IMR-90 (cell line): ENCODE results near the gene SCYL3. TPM values are rescaled to one million over a fixed set of nuclear protein-coding genes. Genes with fewer than 3 reads are reported as not detected.

Experiments used
- ATAC-seq: fragments of 200-7000 bp; cut with Tn5 transposase; 2 replicates; pipeline ENCODE4 v1.9.1; 2020; ENCODE audit warnings: low read depth, mild to moderate bottlenecking, moderate library complexity
- BruUV-seq: library from RNA; stranded (reverse); fragments of 400-500 nt; replicated peaks from 2 replicates; lab custom pipeline; 2021; lab: Mats Ljungman, UMichigan
- CTCF ChIA-PET: fragments of 300-600 bp; formaldehyde crosslinking; extraction: SDS; loops from one replicate; lab custom pipeline; 2021; ENCODE audit warnings: antibody characterized with exemption; lab: Yijun Ruan, JAX
- POLR2A ChIA-PET: fragments of 300-600 bp; sonication (Branson Sonifier 250); formaldehyde crosslinking; loops from one replicate; lab custom pipeline; 2022; ENCODE audit warnings: antibody characterized with exemption; ENCODE audit not compliant: unreplicated experiment; lab: Charles Lee
- DNase-seq: peaks from one replicate; pipeline ENCODE4 v3.0.0; 2013
- H2AFZ ChIP-seq: replicated peaks from 2 replicates; pipeline ENCODE3; 2013; ENCODE audit warnings: low read length, mild to moderate bottlenecking; ENCODE audit not compliant: poor library complexity
- H2AK5ac ChIP-seq: 2 replicates; pipeline ENCODE4 v1.6.1; 2013; ENCODE audit warnings: low read depth, low read length, inconsistent platforms
- H2AK9ac ChIP-seq: replicated peaks from 2 replicates; pipeline ENCODE3; 2013; ENCODE audit warnings: mild to moderate bottlenecking, low read depth, low read length, moderate library complexity; ENCODE audit not compliant: poor library complexity
- H2BK120ac ChIP-seq: 2 replicates; pipeline ENCODE4 v1.6.1; 2013; ENCODE audit warnings: low read depth, low read length, inconsistent platforms
- H2BK15ac ChIP-seq: 3 replicates; pipeline ENCODE4 v1.6.1; 2013; ENCODE audit warnings: low read depth, low read length, inconsistent platforms
- H2BK20ac ChIP-seq: 2 replicates; pipeline ENCODE4 v1.6.1; 2013; ENCODE audit warnings: low read depth, mild to moderate bottlenecking, inconsistent platforms, low read length, moderate library complexity
- H2BK5ac ChIP-seq: 2 replicates; pipeline ENCODE4 v1.6.1; 2013; ENCODE audit warnings: mild to moderate bottlenecking, low read depth, low read length, inconsistent platforms; ENCODE audit not compliant: poor library complexity, severe bottlenecking
- H3K14ac ChIP-seq: replicated peaks from 2 replicates; pipeline ENCODE4 v1.6.1; 2013; ENCODE audit warnings: low read depth, low read length, inconsistent platforms
- H3K18ac ChIP-seq: 2 replicates; pipeline ENCODE4 v1.6.1; 2013; ENCODE audit warnings: low read depth, low read length, control low read depth
- H3K23ac ChIP-seq: 2 replicates; pipeline ENCODE4 v1.6.1; 2013; ENCODE audit warnings: low read depth, low read length, inconsistent platforms
- H3K27ac ChIP-seq: 2 replicates; pipeline ENCODE4 v1.5.1; 2013; ENCODE audit warnings: mild to moderate bottlenecking, control low read depth, low read length; ENCODE audit not compliant: insufficient read depth
- H3K27me3 ChIP-seq: 2 replicates; pipeline ENCODE4 v1.6.1; 2013; ENCODE audit warnings: low read length; ENCODE audit not compliant: control insufficient read depth, insufficient read depth
- H3K36me3 ChIP-seq: 2 replicates; pipeline ENCODE4 v1.6.1; 2013; ENCODE audit warnings: low read length, mixed read lengths; ENCODE audit not compliant: control insufficient read depth, insufficient read depth
- H3K4ac ChIP-seq: 2 replicates; pipeline ENCODE4 v1.6.1; 2013; ENCODE audit warnings: low read depth, low read length, inconsistent platforms
- H3K4me1 ChIP-seq: 2 replicates; pipeline ENCODE4 v1.6.1; 2013; ENCODE audit warnings: low read length, mixed read lengths; ENCODE audit not compliant: control insufficient read depth, insufficient read depth
- H3K4me2 ChIP-seq: 2 replicates; pipeline ENCODE4 v1.6.1; 2013; ENCODE audit warnings: low read depth, mild to moderate bottlenecking, control low read depth, low read length, moderate library complexity
- H3K4me3 ChIP-seq: 2 replicates; pipeline ENCODE4 v1.5.1; 2013; ENCODE audit warnings: low read depth, mild to moderate bottlenecking, control low read depth, low read length, moderate library complexity; ENCODE audit not compliant: insufficient read depth
- H3K56ac ChIP-seq: 2 replicates; pipeline ENCODE4 v1.6.1; 2013; ENCODE audit warnings: low read length, inconsistent platforms; ENCODE audit not compliant: insufficient read depth; ENCODE audit errors: extremely low read depth
- H3K79me1 ChIP-seq, 2 experiments: 2 replicates each; pipeline ENCODE4 v1.6.1; 2013; ENCODE audit warnings: low read length in 2 of 2, inconsistent platforms in 1 of 2, low read depth in 1 of 2
- H3K9ac ChIP-seq: 2 replicates; pipeline ENCODE4 v1.6.1; 2013; ENCODE audit warnings: low read depth, low read length, control low read depth
- H3K9me1 ChIP-seq: 2 replicates; pipeline ENCODE4 v1.6.1; 2013; ENCODE audit warnings: low read length, inconsistent platforms; ENCODE audit not compliant: insufficient read depth
- H3K9me3 ChIP-seq: 2 replicates; pipeline ENCODE4 v1.6.1; 2013; ENCODE audit warnings: low read length; ENCODE audit not compliant: control insufficient read depth, insufficient read depth
- H4K20me1 ChIP-seq: 2 replicates; pipeline ENCODE4 v1.6.1; 2013; ENCODE audit warnings: low read length, inconsistent platforms; ENCODE audit not compliant: insufficient read depth
- H4K5ac ChIP-seq: 2 replicates; pipeline ENCODE4 v1.6.1; 2013; ENCODE audit warnings: mild to moderate bottlenecking, low read depth, low read length, control low read depth
- H4K8ac ChIP-seq, 2 experiments: 2 replicates each; pipeline ENCODE4 v1.6.1; 2013; ENCODE audit warnings: low read depth in 2 of 2, low read length in 2 of 2, control low read depth in 1 of 2, inconsistent platforms in 1 of 2
- H4K91ac ChIP-seq: 2 replicates; pipeline ENCODE4 v1.6.1; 2013; ENCODE audit warnings: low read depth, low read length, inconsistent platforms; ENCODE audit not compliant: insufficient read depth
- BHLHE40 ChIP-seq: fragments of 150-350 bp; IDR thresholded peaks from 2 replicates; pipeline ENCODE4 v1.6.1; 2016; ENCODE audit warnings: mild to moderate bottlenecking, low read depth, low read length
- CEBPB ChIP-seq: IDR thresholded peaks from 2 replicates; pipeline ENCODE4 v1.6.1; 2012; ENCODE audit warnings: low read depth, low read length, improper control_type of control experiment
- CHD1 ChIP-seq: IDR thresholded peaks from 2 replicates; pipeline ENCODE4 v1.6.1; 2012; ENCODE audit warnings: low read depth, low read length, improper control_type of control experiment
- ELK1 ChIP-seq: fragments of 150-350 bp; IDR thresholded peaks from 2 replicates; pipeline ENCODE4 v1.6.1; 2016; ENCODE audit warnings: low read depth, mild to moderate bottlenecking, low read length, moderate library complexity, borderline replicate concordance
- MXI1 ChIP-seq: IDR thresholded peaks from 2 replicates; pipeline ENCODE4 v1.6.1; 2012; ENCODE audit warnings: low read depth, mild to moderate bottlenecking, low read length, moderate library complexity, borderline replicate concordance
- NFE2L2 ChIP-seq: fragments of 150-350 bp; IDR thresholded peaks from 2 replicates; pipeline ENCODE4 v1.6.1; 2016; ENCODE audit warnings: low read depth, mild to moderate bottlenecking, low read length
- POLR2A ChIP-seq: IDR thresholded peaks from 2 replicates; pipeline ENCODE4 v1.6.1; 2012; ENCODE audit warnings: mild to moderate bottlenecking, low read depth, low read length
- RAD21 ChIP-seq: IDR thresholded peaks from 2 replicates; pipeline ENCODE4 v1.6.1; 2012; ENCODE audit warnings: low read length, improper control_type of control experiment
- RCOR1 ChIP-seq: IDR thresholded peaks from 2 replicates; pipeline ENCODE4 v1.6.1; 2012; ENCODE audit warnings: mild to moderate bottlenecking, low read length, improper control_type of control experiment; ENCODE audit not compliant: insufficient replicate concordance
- RFX5 ChIP-seq: IDR thresholded peaks from 2 replicates; pipeline ENCODE4 v1.8.0; 2012; ENCODE audit warnings: low read depth, mild to moderate bottlenecking, low read length, moderate library complexity
- SMC3 ChIP-seq: fragments of 150-350 bp; IDR thresholded peaks from 2 replicates; pipeline ENCODE4 v1.6.1; 2016; ENCODE audit warnings: low read depth, mild to moderate bottlenecking, antibody characterized with exemption, low read length, moderate library complexity
- dilution Hi-C: fragments of 300-500 bp; cut with HindIII; formaldehyde crosslinking; loops from one replicate; pipeline ENCODE4 v1.14.3; 2018; ENCODE audit warnings: low sequenced_read_pairs; ENCODE audit not compliant: unreplicated experiment
- in situ Hi-C: fragments of 300-500 bp; cut with MboI; formaldehyde crosslinking; loops from 3 replicates; pipeline ENCODE4 v1.14.3; 2019; ENCODE audit warnings: low sequenced_read_pairs, inconsistent platforms, mixed read lengths
- intact Hi-C: fragments of 100-400 bp; cut with micrococcal nuclease; formaldehyde crosslinking; loops from 2 replicates; pipeline ENCODE4 v1.10.0; 2022
- polyA plus RNA-seq, 3 experiments: library from polyadenylated mRNA; depleted of rRNA; stranded (reverse); fragments of >200 nt; gene quantifications; 2 replicates each; pipeline ENCODE4 v1.2.3, GENCODE V29; 2012; ENCODE audit warnings: low replicate concordance in 1 of 3
- total RNA-seq: library from RNA; depleted of rRNA; stranded (reverse); fragments of >200 nt; gene quantifications from 2 replicates; pipeline ENCODE4 v1.2.3, GENCODE V29; 2012

The SCYL3 gene
- total and polyA plus RNA-seq, 2 of the 4 experiments (the other 2 are of a cell fraction), result 3.9 to 8.4 TPM

- H3K4me1 ChIP-seq, result 0 out of 2 replicates have a peak, but pooled peaks cover 1% of the 10 kb centered on the region
- no peak overlapping the region for H3K4ac ChIP-seq
- no peak overlapping the region for H3K18ac ChIP-seq
- H3K23ac ChIP-seq, result no peak overlapping the region
- ChIA-PET POLR2A (interaction anchor here (0.6 kb wide), 1 partner anchor 1295 kb away, joined by 4 read pairs; no protein-coding TSS in a partner anchor), CTCF (no interaction called here)
- peaks cover 0 to 3% of the 10 kb centered on the region in 2 experiments; a peak in 1 of 4 replicates for H3K79me1 ChIP-seq
- H2AFZ ChIP-seq, result no peak overlapping the region
- BruUV-seq, result no TSS peak
- ATAC-seq (no peak), DNase-seq (no peak)
- H3K4me3 ChIP-seq, result no peak overlapping the region
- H3K9me3 ChIP-seq, result no peaks in the 10 kb centered on the region
- peaks cover 36% of the 10 kb centered on the region for H3K36me3 ChIP-seq
- H3K9ac ChIP-seq, result no peak overlapping the region
- dilution Hi-C loops, result no loop called here
- H3K9me1 ChIP-seq, result peaks cover 2% of the 10 kb centered on the region; the same call in 1 of the 2 replicates
- no peak overlapping the region for H3K27ac ChIP-seq
- no peak overlapping the region for H3K14ac ChIP-seq
- no peak overlapping the region for H2BK15ac ChIP-seq
- no peak overlapping the region for H2BK5ac ChIP-seq
- no peak overlapping the region for H3K4me2 ChIP-seq
- no peak overlapping the region for H2BK120ac ChIP-seq
- intact Hi-C loops, result no loop called here
- no peaks in the 10 kb centered on the region for H4K20me1 ChIP-seq
- H3K56ac ChIP-seq, result no peak overlapping the region
- in situ Hi-C loops, result no loop called here
- H4K5ac ChIP-seq, result no peak overlapping the region
- no peak overlapping the region for H2AK5ac ChIP-seq
- H2AK9ac ChIP-seq, result no peak overlapping the region
- H3K27me3 ChIP-seq, result no peaks in the 10 kb centered on the region
- H4K91ac ChIP-seq, result no peak overlapping the region
- H4K8ac ChIP-seq, result no peak overlapping the region
- H2BK20ac ChIP-seq, result no peak overlapping the region
- TF ChIP-seq CEBPB (no peak), RFX5 (no peak), MXI1 (no peak), ELK1 (no peak), RAD21 (no peak), SMC3 (no peak), POLR2A (no peak), RCOR1 (no peak), NFE2L2 (no peak), CHD1 (no peak), BHLHE40 (no peak)
Observed at GRCh38 chr1:169860750-169861149, 32.9 kb downstream of the SCYL3 start.
